B cell (primary cell): ENCODE data around the gene TRIM27. TPM values are rescaled to one million over a fixed set of nuclear protein-coding genes. Genes with fewer than 3 reads are reported as not detected.
"Not testable (repeated sequence)": the region's sequence is repeated elsewhere in the genome, so short reads cannot be mapped to it uniquely, and the experiment has no call there.

Source experiments
- ATAC-seq: fragments of 200-7000 bp; cut with Tn5 transposase; one replicate; pipeline ENCODE4 v1.10.0; 2021; ENCODE audit warnings: low read depth, mild to moderate bottlenecking, moderate number of reproducible peaks, moderate library complexity
- CTCF ChIA-PET: fragments of 350-600 bp; sonication (Branson Sonifier 250); formaldehyde crosslinking; loops from one replicate; lab custom pipeline; 2021; ENCODE audit warnings: antibody characterized with exemption, inconsistent platforms; lab: Charles Lee
- POLR2A ChIA-PET: fragments of 350-600 bp; sonication (Branson Sonifier 250); formaldehyde crosslinking; loops from one replicate; lab custom pipeline; 2021; ENCODE audit warnings: antibody characterized with exemption; lab: Charles Lee
- DNase-seq: peaks from one replicate; pipeline ENCODE4 v3.0.0; 2013
- H2AFZ ChIP-seq: 2 replicates; pipeline ENCODE4 v1.6.1; 2012; ENCODE audit warnings: mild to moderate bottlenecking, low read depth, low read length; ENCODE audit not compliant: insufficient read depth, poor library complexity, severe bottlenecking
- H3K27ac ChIP-seq, 2 donors: 1 replicate in 1 of 2; 2 replicates in 1 of 2; pipeline ENCODE4 v1.5.1; 2012 to 2013; ENCODE audit warnings: low read length in 2 of 2, mild to moderate bottlenecking in 2 of 2, moderate library complexity in 1 of 2
- H3K27me3 ChIP-seq, 4 experiments: fragments of 200-600 bp in 1 of 4; sonication (generic) in 1 of 4; replicated peaks in 1 of 4; 1 replicate in 2 of 4; 2 replicates in 2 of 4; pipeline versions ENCODE4 v1.6.1 to v1.7.0; 2013 to 2016; ENCODE audit warnings: low read length in 3 of 4, mild to moderate bottlenecking in 2 of 4, mixed read lengths in 1 of 4, moderate library complexity in 1 of 4; ENCODE audit not compliant: insufficient read depth in 4 of 4, control insufficient read depth in 3 of 4; ENCODE audit errors: control extremely low read depth in 1 of 4
- H3K36me3 ChIP-seq, 2 experiments: replicated peaks in 1 of 2; 1 replicate in 1 of 2; 2 replicates in 1 of 2; pipeline versions ENCODE4 v1.6.1 to v1.7.1; 2013; ENCODE audit warnings: low read length in 1 of 2; ENCODE audit not compliant: insufficient read depth in 2 of 2, control insufficient read depth in 1 of 2; ENCODE audit errors: control extremely low read depth in 1 of 2, extremely low read depth in 1 of 2
- H3K4me1 ChIP-seq, 2 donors: fragments of 200-600 bp in 1 of 2; sonication (generic) in 1 of 2; 1 replicate in 1 of 2; 2 replicates in 1 of 2; pipeline versions ENCODE4 v1.5.1 to v1.6.1; 2013 to 2017; ENCODE audit warnings: low read length in 2 of 2; ENCODE audit not compliant: control insufficient read depth in 2 of 2, insufficient read depth in 2 of 2
- H3K4me2 ChIP-seq: replicated peaks from 2 replicates; pipeline ENCODE3; 2012; ENCODE audit warnings: mild to moderate bottlenecking, low read depth, low read length; ENCODE audit not compliant: poor library complexity, severe bottlenecking
- H3K4me3 ChIP-seq, 5 experiments: fragments of 200-600 bp in 1 of 5; sonication (generic) in 1 of 5; 1 replicate in 3 of 5; 2 replicates in 2 of 5; pipeline versions ENCODE4 v1.5.1 to v1.7.0; 2011 to 2016; ENCODE audit warnings: low read length in 4 of 5, mild to moderate bottlenecking in 4 of 5, low read depth in 2 of 5, control low read depth in 1 of 5, moderate library complexity in 1 of 5; ENCODE audit not compliant: insufficient read depth in 1 of 5; ENCODE audit errors: control extremely low read depth in 1 of 5, extremely low read depth in 1 of 5
- H3K79me2 ChIP-seq: fragments of 200-600 bp; sonication (generic); one replicate; pipeline ENCODE4 v1.6.0; 2016; ENCODE audit warnings: low read length; ENCODE audit not compliant: control insufficient read depth, insufficient read depth
- H3K9ac ChIP-seq: fragments of 200-600 bp; sonication (generic); 2 replicates; pipeline ENCODE4 v1.6.1; 2017; ENCODE audit warnings: mild to moderate bottlenecking, low read length, moderate library complexity
- H3K9me3 ChIP-seq, 3 donors: one replicate each; pipeline versions ENCODE4 v1.6.1 to v1.7.1; 2013; ENCODE audit warnings: low read length in 2 of 3; ENCODE audit not compliant: control insufficient read depth in 2 of 3, insufficient read depth in 1 of 3; ENCODE audit errors: control extremely low read depth in 1 of 3
- H4K20me1 ChIP-seq: 2 replicates; pipeline ENCODE4 v1.6.0; 2012; ENCODE audit warnings: mild to moderate bottlenecking, low read length; ENCODE audit not compliant: insufficient read depth, control insufficient read depth, poor library complexity, severe bottlenecking
- H3K27ac Mint-ChIP-seq: one replicate; pipeline ENCODE4 v1.8.0; 2021; ENCODE audit warnings: mixed read lengths
- H3K27me3 Mint-ChIP-seq: one replicate; pipeline ENCODE4 v1.8.0; 2021; ENCODE audit warnings: mixed read lengths
- H3K4me1 Mint-ChIP-seq: one replicate; pipeline ENCODE4 v1.8.0; 2021; ENCODE audit warnings: mixed read lengths
- H3K4me3 Mint-ChIP-seq: one replicate; pipeline ENCODE4 v1.8.0; 2021; ENCODE audit warnings: mixed read lengths
- H3K9me3 Mint-ChIP-seq: one replicate; pipeline ENCODE4 v1.8.0; 2022; ENCODE audit warnings: mixed read lengths; ENCODE audit not compliant: insufficient read depth
- CTCF ChIP-seq: fragments of 200-600 bp; IDR thresholded peaks from one replicate; pipeline ENCODE4 v1.8.0; 2022; ENCODE audit warnings: antibody characterized with exemption, mild to moderate bottlenecking
- EZH2 ChIP-seq: IDR thresholded peaks from 2 replicates; pipeline ENCODE4 v1.6.1; 2012; ENCODE audit warnings: borderline replicate concordance, low read depth, mild to moderate bottlenecking, moderate library complexity, low read length; ENCODE audit not compliant: insufficient read depth, poor library complexity, severe bottlenecking
- WGBS: methylation state at CpG from one replicate; pipeline ENCODE4 v1.1.5; 2013; ENCODE audit warnings: missing lambda C conversion rate; ENCODE audit not compliant: insufficient coverage; 5-methylcytosine and 5-hydroxymethylcytosine counted together
- intact Hi-C: fragments of 100-400 bp; cut with micrococcal nuclease; formaldehyde crosslinking; loops from one replicate; pipeline ENCODE4 v1.10.0; 2022
- polyA plus RNA-seq: library from polyadenylated mRNA; depleted of rRNA; stranded (reverse); fragments of >200 nt; gene quantifications from 2 replicates; pipeline ENCODE4 v1.2.3, GENCODE V29; 2012
- total RNA-seq, 2 donors: library from RNA; stranded (reverse); fragments of 120-200 nt in 1 of 2; gene quantifications; 1 replicate in 1 of 2; 2 replicates in 1 of 2; pipeline versions ENCODE4 v1.2.3 to v1.2.4, GENCODE V29; 2013 to 2022

The TRIM27 gene
- total and polyA plus RNA-seq, 2 donors (not counting 1 experiment from before 2014, with no cell fraction given), result 48.3 to 70.0 TPM

GRCh38 chr6:28876710-28877109 lies 47.1 kb downstream of the TRIM27 start:
- H3K27ac ChIP-seq, result no peak overlapping the region
- CTCF ChIA-PET, result no interaction called here
- no peaks in the 10 kb centered on the region for H4K20me1 ChIP-seq
- H3K9ac ChIP-seq, result no peak overlapping the region
- WGBS, result 17% methylated on average over 1 of the region's 1 CpG
- Mint-ChIP-seq H3K27me3 (peaks cover 56% of the 10 kb centered on the region), H3K9me3 (peaks cover 3% of the 10 kb centered on the region), H3K4me3 (no peak overlapping the region), H3K4me1 (peaks cover 14% of the 10 kb centered on the region), H3K27ac (no peak overlapping the region)
- peaks cover 0 to 5% (median 0%) of the 10 kb centered on the region in 3 donors for H3K9me3 ChIP-seq
- peaks cover 0 to 29% (median 27%) of the 10 kb centered on the region in 4 experiments for H3K27me3 ChIP-seq
- H2AFZ ChIP-seq, result no peak overlapping the region
- POLR2A ChIA-PET, result no interaction called here
- DNase-seq (no peak), ATAC-seq (no peak)
- no peak overlapping the region for H3K4me2 ChIP-seq
- no peak for TF ChIP-seq EZH2
- TF ChIP-seq CTCF, result no peak
- no peaks in the 10 kb centered on the region for H3K36me3 ChIP-seq
- H3K79me2 ChIP-seq, result no peaks in the 10 kb centered on the region
- intact Hi-C loops, result no loop called here
- H3K4me3 ChIP-seq, result no peak overlapping the region
- peaks cover 10% of the 10 kb centered on the region in 2 donors for H3K4me1 ChIP-seq

- H3K27me3 ChIP-seq, result peaks cover 0 to 23% (median 19%) of the 10 kb centered on the region in 4 experiments
- Mint-ChIP-seq H3K27ac (no peak overlapping the region), H3K9me3 (no peaks in the 10 kb centered on the region), H3K4me1 (peaks cover under 1% of the 10 kb centered on the region), H3K4me3 (no peak overlapping the region), H3K27me3 (peaks cover 43% of the 10 kb centered on the region)
- H3K4me1 ChIP-seq, result no peaks in the 10 kb centered on the region
- H2AFZ ChIP-seq, result no peak overlapping the region
- CTCF ChIA-PET, result interaction anchor here (1.4 kb wide), 1 partner anchor 9 kb away, joined by 5 read pairs; no protein-coding TSS in a partner anchor
- no peaks in the 10 kb centered on the region for H3K79me2 ChIP-seq
- intact Hi-C loops, result no loop called here
- H3K4me3 ChIP-seq, result no peak overlapping the region
- ATAC-seq (no peak), DNase-seq (no peak)
- H3K9ac ChIP-seq, result no peak overlapping the region
- 74% methylated on average over 5 of the region's 6 CpGs for WGBS
- POLR2A ChIA-PET, result interaction anchor here (0.7 kb wide), 1 partner anchor 169 kb away, joined by 7 read pairs; no protein-coding TSS in a partner anchor
- H3K9me3 ChIP-seq, result peaks cover 0 to 5% (median 0%) of the 10 kb centered on the region in 3 donors
- H4K20me1 ChIP-seq, result no peaks in the 10 kb centered on the region
- TF ChIP-seq EZH2 (no peak), CTCF (no peak)
- no peak overlapping the region for H3K27ac ChIP-seq
- H3K36me3 ChIP-seq, result no peaks in the 10 kb centered on the region
- H3K4me2 ChIP-seq, result no peak overlapping the region
Observed at GRCh38 chr6:28875191-28875747, 48.5 kb downstream of the TRIM27 start.

- H2AFZ ChIP-seq, CTCF ChIA-PET, H3K9me3 ChIP-seq, POLR2A ChIA-PET, H3K27ac ChIP-seq, H3K4me2 ChIP-seq, H3K9me3 Mint-ChIP-seq, H3K9ac ChIP-seq, H3K79me2 ChIP-seq, H3K4me1 ChIP-seq, intact Hi-C loops, H3K27ac Mint-ChIP-seq, H3K4me1 Mint-ChIP-seq, H4K20me1 ChIP-seq, ATAC-seq, H3K4me3 Mint-ChIP-seq, H3K36me3 ChIP-seq, H3K4me3 ChIP-seq, DNase-seq: not testable (repeated sequence)
- H3K27me3 ChIP-seq, result peaks cover 0 to 10% (median 7%) of the 10 kb centered on the region in 4 experiments
- H3K27me3 Mint-ChIP-seq, result peaks cover 21% of the 10 kb centered on the region
- WGBS, result 95% methylated on average over 13 of the region's 28 CpGs
Observed at GRCh38 chr6:28872157-28872817, 51.5 kb downstream of the TRIM27 start.
